GM15510 (cell line): ENCODE results near the gene NDUFS2.

Source experiments
- POLR2A ChIP-seq: IDR thresholded peaks from 3 replicates; pipeline ENCODE4 v1.6.1; 2011; ENCODE audit warnings: borderline replicate concordance; ENCODE audit not compliant: insufficient read length; ENCODE audit errors: extremely low read depth

NDUFS2 gene

DNA sequence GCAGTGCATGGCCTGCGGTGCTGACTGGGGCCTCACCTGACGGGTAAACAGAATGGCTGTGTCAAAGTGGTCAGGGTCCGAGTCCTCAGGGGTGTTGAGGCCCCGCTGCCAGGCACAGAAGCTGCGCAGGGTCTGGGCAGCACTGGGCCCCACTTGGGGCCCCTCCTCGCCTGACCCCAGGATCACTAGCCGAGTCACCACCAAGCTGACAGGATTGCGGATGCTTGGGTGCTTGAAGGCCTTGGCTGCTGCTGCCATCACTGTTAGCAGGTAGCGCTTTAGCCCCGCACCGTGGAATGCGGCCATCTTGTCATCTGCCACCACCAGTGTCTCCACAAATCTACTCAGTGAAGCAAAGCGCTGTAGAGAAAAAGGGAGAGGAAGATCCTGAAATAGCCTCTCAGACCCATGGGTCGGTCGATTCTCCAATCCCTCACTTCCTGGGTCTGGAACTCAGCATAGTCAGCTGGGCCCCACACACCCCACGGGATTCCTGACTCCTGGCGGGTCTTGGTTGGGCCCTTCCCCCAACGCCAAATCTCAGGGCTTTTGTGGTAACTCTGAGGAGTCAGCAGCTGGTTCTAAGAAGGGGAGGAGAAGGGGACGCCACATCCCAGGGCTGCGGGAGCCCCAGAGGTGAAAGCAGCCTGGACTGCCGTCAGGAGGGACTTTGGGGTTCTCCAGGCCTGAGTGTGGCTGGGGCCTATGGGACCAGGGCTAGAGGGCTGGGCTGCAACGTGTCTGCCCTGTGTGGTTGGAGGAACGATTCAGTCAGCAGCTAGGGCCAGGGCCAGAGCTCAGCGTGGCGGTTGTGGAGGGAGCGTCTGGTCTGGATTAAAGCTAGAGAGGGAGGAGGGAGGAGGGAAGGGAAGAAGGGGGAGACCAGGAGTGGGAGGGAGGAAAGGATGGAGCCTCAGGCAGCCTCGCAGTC lies 5.4 kb upstream of the NDUFS2 start:
- TF ChIP-seq POLR2A, result no peak

DNA sequence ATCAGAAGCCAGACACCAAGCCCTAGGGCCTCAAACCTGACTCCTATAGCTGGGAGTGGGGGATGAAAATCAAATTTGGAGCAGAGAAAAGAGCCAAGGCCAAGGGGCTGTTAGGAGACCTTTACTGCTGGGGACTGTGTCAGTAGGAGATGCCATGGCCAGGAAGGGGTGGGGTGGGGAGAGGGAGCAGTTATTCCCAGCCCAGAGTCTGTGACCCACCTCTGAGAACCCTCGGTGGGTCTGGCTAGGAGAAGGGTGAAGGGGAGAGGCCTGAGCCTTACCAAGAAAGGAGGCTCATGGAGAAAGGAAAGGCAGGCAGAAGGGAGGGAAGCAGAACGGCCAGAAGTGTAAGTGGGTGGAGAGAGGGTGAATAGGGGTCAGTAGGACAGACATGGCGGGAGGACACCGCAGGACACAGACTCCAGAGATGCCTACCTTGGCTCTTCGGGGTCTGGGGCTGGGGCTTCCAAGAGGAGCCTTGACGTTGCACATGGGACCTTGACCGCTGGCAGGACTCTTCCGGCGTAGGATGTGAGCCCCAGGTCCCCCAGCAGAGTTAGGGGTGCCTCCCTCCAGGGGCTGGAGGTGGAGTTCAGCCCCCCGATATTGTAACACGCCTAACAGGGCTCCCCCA lies 4.5 kb upstream of the NDUFS2 start:
- no peak for TF ChIP-seq POLR2A

- TF ChIP-seq POLR2A, result no peak
Measured at GRCh38 chr1:161198194-161198896, 3.8 kb upstream of the NDUFS2 start.

GRCh38 chr1:161198897-161199431 lies 3.2 kb upstream of the NDUFS2 start, which contains the start of gene ADAMTS4:
Gene ADAMTS4 (minus strand): TSS chr1:161199054. CDS start chr1:161198627, 427 bp downstream.
- no peak for TF ChIP-seq POLR2A

- no peak for TF ChIP-seq POLR2A
Measured at GRCh38 chr1:161199506-161200139, 2.5 kb upstream of the NDUFS2 start.

DNA sequence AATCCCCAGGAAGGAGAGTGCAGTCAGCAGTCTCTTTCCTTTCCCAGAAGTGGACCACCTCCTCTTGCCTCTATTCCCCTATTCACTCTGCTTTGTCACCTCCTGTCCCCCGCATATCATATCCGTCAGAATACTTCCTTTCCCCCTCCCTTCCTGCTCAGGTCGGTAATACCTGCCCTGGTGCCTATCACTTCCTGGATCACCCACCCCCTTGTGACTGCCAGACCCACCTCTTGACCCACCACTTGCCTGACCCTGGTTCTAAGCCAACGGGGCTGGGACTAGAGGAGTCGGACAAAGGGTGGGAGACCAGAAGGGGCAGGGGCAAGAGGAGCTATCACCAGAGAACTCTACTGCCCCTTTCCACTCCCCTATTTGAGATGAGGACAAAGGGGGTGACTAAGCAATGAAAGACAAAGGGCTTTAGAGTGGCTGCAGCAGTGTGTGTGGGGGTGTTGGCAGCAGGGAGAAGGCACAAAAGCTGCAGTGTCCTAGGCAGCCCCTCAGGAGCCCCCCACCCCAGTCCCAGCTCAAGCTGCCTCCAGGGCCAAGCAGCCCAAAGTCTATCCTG lies 1.7 kb upstream of the NDUFS2 start:
- TF ChIP-seq POLR2A, result no peak

DNA sequence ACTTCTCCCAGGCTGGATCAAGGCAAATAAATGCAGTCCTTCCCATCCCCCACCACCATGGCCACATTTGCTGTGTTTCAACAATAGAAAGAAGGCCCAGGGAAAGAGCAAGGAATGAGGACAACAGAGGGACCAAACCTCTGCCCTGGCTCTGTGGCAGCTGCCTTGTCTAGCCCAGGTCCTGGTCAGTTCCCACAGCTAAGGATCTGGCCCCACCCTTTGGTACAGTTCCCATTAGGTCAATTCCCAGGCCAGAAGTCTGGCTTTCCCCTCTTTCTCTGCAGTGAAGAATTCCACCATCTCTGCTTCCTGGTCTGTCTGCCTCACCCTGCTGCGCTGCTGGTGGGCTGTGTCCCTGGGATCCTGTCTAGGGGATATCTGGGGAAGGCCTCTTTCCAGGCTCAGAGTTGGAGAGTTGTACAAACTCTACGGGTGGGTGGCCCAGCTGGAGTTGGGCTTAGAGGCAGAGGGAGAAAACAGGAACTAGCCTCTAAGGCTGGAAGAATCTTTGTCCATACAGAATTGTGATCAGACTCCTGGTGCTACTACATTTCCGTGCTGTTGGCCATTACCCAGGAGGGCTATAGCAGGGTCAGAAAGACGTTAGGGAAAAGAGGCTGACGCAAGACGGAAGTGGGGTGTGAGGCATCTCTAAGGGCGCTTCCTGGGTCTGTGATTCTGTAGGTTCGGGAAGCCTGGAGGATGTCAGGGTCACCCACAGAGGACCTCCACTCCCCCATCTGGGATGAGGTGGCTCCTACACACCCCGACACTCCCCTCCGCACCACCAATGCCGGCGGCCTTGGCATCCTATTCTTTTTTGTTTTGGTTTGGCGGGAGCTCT lies 953 bp upstream of the NDUFS2 start:
- TF ChIP-seq POLR2A, result no peak

DNA sequence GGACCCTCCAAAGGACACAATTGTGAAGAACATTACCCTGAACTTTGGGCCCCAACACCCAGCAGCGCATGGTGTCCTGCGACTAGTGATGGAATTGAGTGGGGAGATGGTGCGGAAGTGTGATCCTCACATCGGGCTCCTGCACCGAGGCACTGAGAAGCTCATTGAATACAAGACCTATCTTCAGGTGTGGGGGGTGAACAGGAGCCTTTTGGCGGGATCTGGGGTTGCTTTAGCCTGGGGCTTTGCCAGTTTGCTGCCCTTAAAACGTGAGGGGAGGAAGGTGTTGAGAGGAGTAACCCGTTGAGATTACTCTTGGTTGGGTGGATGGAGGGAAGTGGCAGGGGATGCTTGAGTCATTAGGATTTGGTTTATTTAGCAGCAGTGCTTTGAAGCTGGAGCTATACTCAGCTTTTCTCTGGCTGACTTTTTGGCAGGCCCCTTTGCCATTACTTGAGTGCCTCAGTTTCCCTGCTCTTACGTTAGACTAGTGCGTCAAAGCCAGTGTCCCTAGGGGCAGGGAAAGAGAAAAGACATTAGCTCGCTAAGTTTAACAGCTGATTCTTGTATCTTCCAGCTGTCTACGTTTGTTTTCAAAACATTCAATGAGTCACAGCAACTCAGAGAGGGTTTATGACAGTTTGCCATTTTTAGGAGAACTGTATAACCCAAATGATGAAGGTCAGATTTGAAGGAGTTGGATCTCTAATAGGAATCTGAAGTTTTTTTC lies 4.4 kb downstream of the NDUFS2 start:
- TF ChIP-seq POLR2A, result no peak

GRCh38 chr1:161207173-161207572 lies 5.0 kb downstream of the NDUFS2 start:
- no peak for TF ChIP-seq POLR2A

GRCh38 chr1:161209790-161210409 lies 7.7 kb downstream of the NDUFS2 start:
- no peak for TF ChIP-seq POLR2A

GRCh38 chr1:161214369-161214768 lies 12.2 kb downstream of the NDUFS2 start:
- no peak for TF ChIP-seq POLR2A

GRCh38 chr1:161215076-161215475 lies 12.9 kb downstream of the NDUFS2 start, which contains the start of gene FCER1G:
Gene FCER1G (plus strand): TSS chr1:161215295. CDS start chr1:161215322, 27 bp downstream.
- TF ChIP-seq POLR2A, result no peak
